GM10248 (cell line): Measurements from ENCODE around the gene SYT6.

Experiments
- CTCF ChIA-PET: fragments of 300-600 bp; sonication (Branson Sonifier 250); formaldehyde crosslinking; extraction: SDS; loops from one replicate; lab custom pipeline; 2021; ENCODE audit warnings: antibody characterized with exemption; lab: Yijun Ruan, JAX
- POLR2A ChIA-PET: fragments of 350-650 bp; sonication (Branson Sonifier 250); formaldehyde crosslinking; extraction: SDS; loops from one replicate; lab custom pipeline; 2020; ENCODE audit warnings: antibody characterized with exemption; lab: Yijun Ruan, JAX
- DNase-seq: peaks from one replicate; pipeline ENCODE4 v3.0.0; 2012; ENCODE audit errors: extremely low spot score
- TF ChIP-seq, protein P1 (sequence below): IDR thresholded peaks from 2 replicates; pipeline ENCODE4 v1.5.1; 2012; ENCODE audit warnings: mild to moderate bottlenecking, low read depth; ENCODE audit errors: extremely low read depth, missing control alignments, control extremely low read depth

The SYT6 gene

DNA sequence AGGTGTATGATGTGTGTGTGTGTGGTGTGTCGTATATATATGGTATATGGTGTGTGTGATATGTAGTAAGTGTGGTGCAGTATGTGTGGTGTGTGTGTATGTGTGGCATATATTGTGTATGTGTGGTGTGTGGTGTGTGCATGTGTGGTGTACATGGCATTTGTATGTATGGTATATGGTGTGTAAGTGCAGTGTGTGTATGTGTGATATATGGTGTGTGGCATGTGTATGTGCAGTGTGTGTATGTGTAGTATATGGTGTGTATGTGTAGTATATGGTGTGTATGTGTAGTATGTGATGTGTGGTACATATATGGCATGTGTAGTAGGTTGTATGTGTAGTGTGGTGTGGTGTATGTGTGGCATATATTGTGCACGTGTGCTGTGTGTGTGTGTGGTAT lies 99.5 kb downstream of the SYT6 start:
- POLR2A ChIA-PET, result no interaction called here
- no peak for DNase-seq
- CTCF ChIA-PET, result interaction anchor here (0.8 to 1.4 kb wide), 4 partner anchors 12 to 36 kb away, joined by 3 read pairs; no protein-coding TSS in a partner anchor

DNA sequence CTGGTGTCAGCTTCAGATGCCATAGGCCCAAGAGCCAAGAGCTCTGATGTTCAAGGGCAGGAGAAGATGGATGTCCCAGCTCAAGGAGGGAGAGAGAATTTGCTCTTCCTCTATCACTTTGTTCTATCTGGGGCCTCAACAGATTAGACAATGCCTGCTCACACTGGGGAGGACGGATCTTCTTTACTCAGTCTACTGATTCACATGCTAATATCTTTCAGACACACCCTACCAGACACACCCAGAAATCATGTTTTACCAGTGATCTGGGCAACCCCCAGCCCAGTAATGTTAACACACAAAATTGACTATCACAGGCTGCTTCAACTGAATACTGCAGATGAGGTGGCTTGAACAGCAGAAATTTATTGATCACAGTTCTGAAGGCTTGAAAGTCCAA lies 105.4 kb downstream of the SYT6 start:
- no peak for DNase-seq
- TF ChIP-seq, protein P1, sequence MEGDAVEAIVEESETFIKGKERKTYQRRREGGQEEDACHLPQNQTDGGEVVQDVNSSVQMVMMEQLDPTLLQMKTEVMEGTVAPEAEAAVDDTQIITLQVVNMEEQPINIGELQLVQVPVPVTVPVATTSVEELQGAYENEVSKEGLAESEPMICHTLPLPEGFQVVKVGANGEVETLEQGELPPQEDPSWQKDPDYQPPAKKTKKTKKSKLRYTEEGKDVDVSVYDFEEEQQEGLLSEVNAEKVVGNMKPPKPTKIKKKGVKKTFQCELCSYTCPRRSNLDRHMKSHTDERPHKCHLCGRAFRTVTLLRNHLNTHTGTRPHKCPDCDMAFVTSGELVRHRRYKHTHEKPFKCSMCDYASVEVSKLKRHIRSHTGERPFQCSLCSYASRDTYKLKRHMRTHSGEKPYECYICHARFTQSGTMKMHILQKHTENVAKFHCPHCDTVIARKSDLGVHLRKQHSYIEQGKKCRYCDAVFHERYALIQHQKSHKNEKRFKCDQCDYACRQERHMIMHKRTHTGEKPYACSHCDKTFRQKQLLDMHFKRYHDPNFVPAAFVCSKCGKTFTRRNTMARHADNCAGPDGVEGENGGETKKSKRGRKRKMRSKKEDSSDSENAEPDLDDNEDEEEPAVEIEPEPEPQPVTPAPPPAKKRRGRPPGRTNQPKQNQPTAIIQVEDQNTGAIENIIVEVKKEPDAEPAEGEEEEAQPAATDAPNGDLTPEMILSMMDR, result no peak
- ChIA-PET POLR2A (no interaction called here), CTCF (no interaction called here)

More for the DNA sequence above, 99.5 kb downstream of the SYT6 start:
- TF ChIP-seq, protein P1, result no peak

- TF ChIP-seq, protein P1, result no peak
- ChIA-PET POLR2A (no interaction called here), CTCF (no interaction called here)
- DNase-seq, result no peak
These were observed 110.1 kb downstream of the SYT6 start for GRCh38 chr1:114043548-114043947.

- TF ChIP-seq, protein P1, result no peak
- POLR2A ChIA-PET, result no interaction called here
- DNase-seq, result no peak
- CTCF ChIA-PET, result no interaction called here
These were observed 110.6 kb downstream of the SYT6 start for GRCh38 chr1:114043054-114043453.

GRCh38 chr1:114040273-114041015 lies 113.2 kb downstream of the SYT6 start:
- TF ChIP-seq, protein P1, result no peak
- DNase-seq, result no peak
- CTCF ChIA-PET, result no interaction called here
- POLR2A ChIA-PET, result no interaction called here
